PC-3 (cell line): ENCODE results near the gene EIF2AK2. TPM values are rescaled to one million over a fixed set of nuclear protein-coding genes. Genes with fewer than 3 reads are reported as not detected.
A peak's percentile ranks its signal among the peaks of the same experiment; 100 is the strongest.

ENCODE experiments used
- ATAC-seq: fragments of 200-7000 bp; cut with Tn5 transposase; 2 replicates; pipeline ENCODE4 v1.9.1; 2020; ENCODE audit warnings: mild to moderate bottlenecking, moderate library complexity
- BruUV-seq: library from RNA; stranded (reverse); fragments of 400-500 nt; replicated peaks from 2 replicates; lab custom pipeline; 2021; lab: Mats Ljungman, UMichigan
- CTCF ChIA-PET: fragments of 300-600 bp; sonication (Branson Sonifier 250); formaldehyde crosslinking; loops from one replicate; lab custom pipeline; 2022; ENCODE audit warnings: antibody characterized with exemption; lab: Charles Lee
- POLR2A ChIA-PET: fragments of 300-600 bp; sonication (Branson Sonifier 250); formaldehyde crosslinking; loops from one replicate; lab custom pipeline; 2022; ENCODE audit warnings: antibody characterized with exemption; ENCODE audit not compliant: unreplicated experiment; lab: Charles Lee
- DNase-seq: peaks from one replicate; pipeline ENCODE4 v3.0.0-alpha.2; 2015
- H2AFZ ChIP-seq: fragments of 300-600 bp; sonication (generic); 2 replicates; pipeline ENCODE4 v1.6.0; 2016; ENCODE audit warnings: antibody characterized with exemption, low read length
- H3F3A ChIP-seq: fragments of 300-600 bp; sonication (generic); one replicate; pipeline ENCODE4 v1.6.0; 2017; ENCODE audit warnings: antibody characterized with exemption, low read length, control low read depth, mild to moderate bottlenecking; ENCODE audit not compliant: unreplicated experiment
- H3K27ac ChIP-seq: fragments of 300-600 bp; sonication (generic); 2 replicates; pipeline ENCODE4 v1.5.1; 2016; ENCODE audit warnings: mild to moderate bottlenecking, low read length
- H3K27me3 ChIP-seq: fragments of 300-600 bp; sonication (generic); 2 replicates; pipeline ENCODE4 v1.6.1; 2016; ENCODE audit warnings: low read length, mixed read lengths
- H3K36me3 ChIP-seq: fragments of 300-600 bp; sonication (generic); 2 replicates; pipeline ENCODE4 v1.6.1; 2016; ENCODE audit warnings: low read depth, mixed run types, low read length, mixed read lengths
- H3K4me1 ChIP-seq: fragments of 300-600 bp; sonication (generic); 2 replicates; pipeline ENCODE4 v1.5.1; 2016; ENCODE audit warnings: low read length; ENCODE audit not compliant: insufficient read depth
- H3K4me2 ChIP-seq: fragments of 300-600 bp; sonication (generic); 2 replicates; pipeline ENCODE4 v1.6.0; 2016; ENCODE audit warnings: low read length
- H3K4me3 ChIP-seq: fragments of 300-600 bp; sonication (generic); 2 replicates; pipeline ENCODE4 v1.5.1; 2016; ENCODE audit warnings: mild to moderate bottlenecking, low read length, mixed read lengths
- H3K79me2 ChIP-seq: fragments of 300-600 bp; sonication (generic); 2 replicates; pipeline ENCODE4 v1.6.1; 2017; ENCODE audit warnings: low read length, mixed read lengths
- H3K9ac ChIP-seq: fragments of 300-600 bp; sonication (generic); 2 replicates; pipeline ENCODE4 v1.6.0; 2016; ENCODE audit warnings: mild to moderate bottlenecking, low read length
- H3K9me2 ChIP-seq: fragments of 300-600 bp; sonication (generic); replicated peaks from 2 replicates; pipeline ENCODE4 v1.6.1; 2016; ENCODE audit warnings: mixed run types, low read length, mixed read lengths
- H3K9me3 ChIP-seq: fragments of 300-600 bp; sonication (generic); 2 replicates; pipeline ENCODE4 v1.6.1; 2016; ENCODE audit warnings: low read length, mixed read lengths
- H4K20me1 ChIP-seq: fragments of 300-600 bp; sonication (generic); 2 replicates; pipeline ENCODE4 v1.6.1; 2016; ENCODE audit warnings: low read length, mixed read lengths
- CTCF ChIP-seq: fragments of 300-600 bp; sonication (generic); conservative IDR thresholded peaks from 2 replicates; pipeline ENCODE4 v1.5.1; 2017; ENCODE audit warnings: antibody characterized with exemption, low read depth, mild to moderate bottlenecking, low read length
- EZH2 ChIP-seq: fragments of 300-600 bp; sonication (generic); IDR thresholded peaks from one replicate; pipeline ENCODE4 v1.6.1; 2017; ENCODE audit warnings: antibody characterized with exemption, mild to moderate bottlenecking, low read length; ENCODE audit not compliant: unreplicated experiment
- EZH2phosphoT487 ChIP-seq: fragments of 300-600 bp; sonication (generic); IDR thresholded peaks from 2 replicates; pipeline ENCODE4 v1.6.1; 2018; ENCODE audit warnings: mild to moderate bottlenecking, antibody characterized with exemption, low read length, borderline replicate concordance
- intact Hi-C: fragments of 100-400 bp; cut with micrococcal nuclease; formaldehyde crosslinking; loops from 2 replicates; pipeline ENCODE4 v1.9.0; 2023
- total RNA-seq: library from RNA; depleted of rRNA; stranded (reverse); fragments of >200 nt; gene quantifications from 2 replicates; pipeline ENCODE4 v1.2.3, GENCODE V29; 2014

The EIF2AK2 gene
- total RNA-seq, 1 experiment from 2014 or later, result 29.3 TPM

- peaks cover 5% of the 10 kb centered on the region; the same call in 1 of the 2 replicates for H3K36me3 ChIP-seq
- DNase-seq (peak; percentile 60), ATAC-seq (peak; percentile 64)
- H3K27ac ChIP-seq, result peak overlapping the region; percentile 66
- peak overlapping the region; percentile 84 for H3K4me3 ChIP-seq
- H3F3A ChIP-seq, result no peaks in the 10 kb centered on the region
- peak overlapping the region; percentile 88 for H2AFZ ChIP-seq
- H3K4me1 ChIP-seq, result peaks cover 23% of the 10 kb centered on the region
- no peaks in the 10 kb centered on the region for H3K27me3 ChIP-seq
- no peaks in the 10 kb centered on the region for H3K9me2 ChIP-seq
- H4K20me1 ChIP-seq, result no peaks in the 10 kb centered on the region
- ChIA-PET POLR2A (interaction anchor here (0.6 kb wide), 1 partner anchor 15 kb away, joined by 3 read pairs; no protein-coding TSS in a partner anchor), CTCF (interaction anchor here (0.6 kb wide), 1 partner anchor 55 kb away, joined by 3 read pairs; no protein-coding TSS in a partner anchor)
- H3K4me2 ChIP-seq, result peak overlapping the region; percentile 98
- intact Hi-C loops, result loop anchor here (2.0 kb wide), 1 partner anchor 75 kb away; the partner anchor contains the start of genes CEBPZ and NDUFAF7
- TSS peak; percentile 48 for BruUV-seq
- peaks cover 53% of the 10 kb centered on the region for H3K79me2 ChIP-seq
- no peak for TF ChIP-seq EZH2phosphoT487
- no peak for TF ChIP-seq EZH2
- TF ChIP-seq CTCF, result no peak
- H3K9ac ChIP-seq, result peak overlapping the region; percentile 92
- H3K9me3 ChIP-seq, result no peaks in the 10 kb centered on the region
Measured at GRCh38 chr2:37156071-37156856, 516 bp downstream of the EIF2AK2 start.

- H3K27ac ChIP-seq, result no peak overlapping the region
- H3K79me2 ChIP-seq, result peaks cover 67% of the 10 kb centered on the region
- 0 out of 2 replicates have a peak, but pooled peaks cover 7% of the 10 kb centered on the region for H4K20me1 ChIP-seq
- no peak for TF ChIP-seq EZH2
- TF ChIP-seq CTCF, result no peak
- no peak for TF ChIP-seq EZH2phosphoT487
- no peak overlapping the region for H3K9ac ChIP-seq
- ATAC-seq, result no peak
- no peak for DNase-seq
- H3K4me3 ChIP-seq, result no peak overlapping the region
- H2AFZ ChIP-seq, result no peak overlapping the region
- H3K9me2 ChIP-seq, result no peaks in the 10 kb centered on the region
- peak overlapping the region; percentile 98; the same call in 1 of the 2 replicates for H3K4me2 ChIP-seq
- ChIA-PET POLR2A (no interaction called here), CTCF (no interaction called here)
- no TSS peak for BruUV-seq
- peaks cover 5% of the 10 kb centered on the region; the same call in 1 of the 2 replicates for H3K36me3 ChIP-seq
- H3K27me3 ChIP-seq, result no peaks in the 10 kb centered on the region
- no peaks in the 10 kb centered on the region for H3K9me3 ChIP-seq
- H3K4me1 ChIP-seq, result peaks cover 27% of the 10 kb centered on the region
- H3F3A ChIP-seq, result no peaks in the 10 kb centered on the region
- intact Hi-C loops, result no loop called here
Measured at GRCh38 chr2:37154785-37155184, 2.0 kb downstream of the EIF2AK2 start.
